Natural killer cell (primary cell): ENCODE results near the gene CACYBP. TPM values are rescaled to one million over a fixed set of nuclear protein-coding genes. Genes with fewer than 3 reads are reported as not detected.

ENCODE experiments used
- ATAC-seq, 3 donors: fragments of 150-1000 bp in 2 of 3; fragments of 200-7000 bp in 1 of 3; cut with Tn5 transposase; 1 replicate in 1 of 3; 2 replicates in 2 of 3; pipeline ENCODE4 v1.10.0; 2021; ENCODE audit warnings: mild to moderate bottlenecking in 2 of 3, moderate library complexity in 2 of 3
- DNase-seq, 2 donors: peaks; one replicate each; pipeline versions ENCODE4 v3.0.0 to v3.0.0-alpha.2; 2013 to 2021; ENCODE audit warnings: mixed read lengths in 1 of 2
- H3K27ac ChIP-seq: one replicate; pipeline ENCODE4 v1.5.1; 2013; ENCODE audit warnings: mild to moderate bottlenecking, low read length
- H3K27me3 ChIP-seq: one replicate; pipeline ENCODE4 v1.6.1; 2013; ENCODE audit warnings: low read length; ENCODE audit not compliant: control insufficient read depth, insufficient read depth
- H3K36me3 ChIP-seq: one replicate; pipeline ENCODE4 v1.6.1; 2013; ENCODE audit warnings: low read length; ENCODE audit not compliant: control insufficient read depth, insufficient read depth
- H3K4me1 ChIP-seq: one replicate; pipeline ENCODE4 v1.6.1; 2013; ENCODE audit warnings: low read length; ENCODE audit not compliant: control insufficient read depth, insufficient read depth
- H3K4me3 ChIP-seq: one replicate; pipeline ENCODE4 v1.5.1; 2013; ENCODE audit warnings: low read length
- H3K9me3 ChIP-seq: one replicate; pipeline ENCODE4 v1.6.1; 2013; ENCODE audit warnings: low read length; ENCODE audit not compliant: control insufficient read depth, insufficient read depth
- H3K27ac Mint-ChIP-seq, 2 donors: one replicate each; pipeline ENCODE4 v1.8.0; 2022; ENCODE audit warnings: mild to moderate bottlenecking in 2 of 2, mixed read lengths in 2 of 2, moderate library complexity in 1 of 2
- H3K27me3 Mint-ChIP-seq, 2 donors: one replicate each; pipeline ENCODE4 v1.8.0; 2022; ENCODE audit warnings: low read depth in 2 of 2, mixed read lengths in 2 of 2
- H3K36me3 Mint-ChIP-seq: one replicate; pipeline ENCODE4 v1.8.0; 2022; ENCODE audit warnings: mixed read lengths
- H3K4me1 Mint-ChIP-seq, 2 donors: one replicate each; pipeline ENCODE4 v1.8.0; 2022; ENCODE audit warnings: mixed read lengths in 2 of 2
- H3K4me3 Mint-ChIP-seq: one replicate; pipeline ENCODE4 v1.8.0; 2022; ENCODE audit warnings: mild to moderate bottlenecking, moderate library complexity, mixed read lengths
- H3K9me3 Mint-ChIP-seq, 2 donors: one replicate each; pipeline ENCODE4 v1.8.0; 2022; ENCODE audit warnings: mixed read lengths in 2 of 2
- CTCF ChIP-seq: fragments of 200-600 bp; IDR thresholded peaks from one replicate; pipeline ENCODE4 v1.8.0; 2022; ENCODE audit warnings: antibody characterized with exemption
- WGBS: methylation state at CpG from one replicate; pipeline ENCODE4 v1.1.7; 2013; ENCODE audit warnings: missing lambda C conversion rate; ENCODE audit not compliant: insufficient coverage; 5-methylcytosine and 5-hydroxymethylcytosine counted together
- intact Hi-C: fragments of 100-400 bp; cut with micrococcal nuclease; formaldehyde crosslinking; loops from one replicate; pipeline ENCODE4 v1.14.2; 2022
- total RNA-seq, 4 donors: library from RNA; stranded (reverse); fragments of 120-200 nt in 1 of 4; gene quantifications; one replicate each; pipeline versions ENCODE4 v1.2.3 to v1.2.4, GENCODE V29; 2013 to 2022

CACYBP gene
- total RNA-seq, 3 donors from 2014 or later (not counting 1 experiment from before 2014, with no cell fraction given): 43.8 to 55.4 (median 51.9) TPM

GRCh38 chr1:174954671-174955669, 44.8 kb upstream of the CACYBP start:
- Mint-ChIP-seq H3K4me1 (peaks cover 21 to 22% of the 10 kb centered on the region in 2 donors), H3K27ac (peak overlapping the region; percentile 56 to 64), H3K4me3 (no peak overlapping the region), H3K9me3 (no peaks in the 10 kb centered on the region), H3K36me3 (no peaks in the 10 kb centered on the region), H3K27me3 (no peaks in the 10 kb centered on the region)
- Histone ChIP-seq H3K27me3 (no peaks in the 10 kb centered on the region), H3K4me3 (no peak overlapping the region), H3K4me1 (peaks cover 2% of the 10 kb centered on the region), H3K27ac (no peak overlapping the region), H3K9me3 (no peaks in the 10 kb centered on the region), H3K36me3 (no peaks in the 10 kb centered on the region)
- no peak for TF ChIP-seq CTCF
- WGBS: 57% methylated on average over 2 of the region's 3 CpGs
- ATAC-seq (peak in 1 of 3 donors; percentile 33), DNase-seq (no peak)
- intact Hi-C loops: no loop called here

- intact Hi-C loops: no loop called here
- Mint-ChIP-seq H3K36me3 (no peaks in the 10 kb centered on the region), H3K4me1 (peaks cover 21 to 22% of the 10 kb centered on the region in 2 donors), H3K27ac (no peak overlapping the region), H3K9me3 (no peaks in the 10 kb centered on the region), H3K4me3 (no peak overlapping the region), H3K27me3 (no peaks in the 10 kb centered on the region)
- Histone ChIP-seq H3K27ac (no peak overlapping the region), H3K4me3 (no peak overlapping the region), H3K9me3 (no peaks in the 10 kb centered on the region), H3K36me3 (no peaks in the 10 kb centered on the region), H3K4me1 (peaks cover 2% of the 10 kb centered on the region), H3K27me3 (no peaks in the 10 kb centered on the region)
- no peak for TF ChIP-seq CTCF
- WGBS: 100% methylated on average over 3 of the region's 3 CpGs
- ATAC-seq (no peak), DNase-seq (no peak)
Observed at GRCh38 chr1:174956086-174956485, 43.7 kb upstream of the CACYBP start.

GRCh38 chr1:174956976-174957375, 42.8 kb upstream of the CACYBP start:
- H3K27ac ChIP-seq: no peak overlapping the region
- Mint-ChIP-seq H3K27me3 (no peaks in the 10 kb centered on the region), H3K4me1 (peaks cover 21 to 22% of the 10 kb centered on the region in 2 donors), H3K4me3 (no peak overlapping the region), H3K27ac (peak overlapping the region; percentile 51 to 80), H3K9me3 (no peaks in the 10 kb centered on the region), H3K36me3 (no peaks in the 10 kb centered on the region)
- intact Hi-C loops: no loop called here
- no peaks in the 10 kb centered on the region for H3K27me3 ChIP-seq
- DNase-seq: no peak
- TF ChIP-seq CTCF: no peak
- H3K9me3 ChIP-seq: no peaks in the 10 kb centered on the region
- peaks cover 2% of the 10 kb centered on the region for H3K4me1 ChIP-seq
- no peaks in the 10 kb centered on the region for H3K36me3 ChIP-seq
- ATAC-seq: no peak
- H3K4me3 ChIP-seq: no peak overlapping the region
